Dermis microvascular lymphatic vessel endothelial cell (primary cell): ENCODE results near the gene EIF2B5. TPM values are rescaled to one million over a fixed set of nuclear protein-coding genes. Genes with fewer than 3 reads are reported as not detected.
"Not testable (repeated sequence)": the region's sequence is repeated elsewhere in the genome, so short reads cannot be mapped to it uniquely, and the experiment has no call there.

Experiments
- DNase-seq, 2 donors: peaks; one replicate each; pipeline versions ENCODE4 v3.0.0 to v3.0.0-alpha.2; 2010; ENCODE audit warnings: low read depth in 2 of 2
- total RNA-seq: library from RNA; depleted of rRNA; stranded (reverse); fragments of >200 nt; gene quantifications from 2 replicates; pipeline ENCODE4 v1.2.1, GENCODE V29; 2014

EIF2B5 gene
- 31.5 and 38.3 TPM in 2 replicates for total RNA-seq

- DNase-seq = peak; percentile 89 to 94
These were observed at the start of gene EIF2B5 for GRCh38 chr3:184135149-184135910. EIF2B5 (plus strand) TSS chr3:184135358; CDS start chr3:184135386, 28 bp downstream.

GRCh38 chr3:184085389-184085852, 49.7 kb upstream of the EIF2B5 start:
- DNase-seq = peak in 1 of 2 donors; percentile 74

- no peak for DNase-seq
These were observed 43.0 kb upstream of the EIF2B5 start for GRCh38 chr3:184092199-184092598.

DNA sequence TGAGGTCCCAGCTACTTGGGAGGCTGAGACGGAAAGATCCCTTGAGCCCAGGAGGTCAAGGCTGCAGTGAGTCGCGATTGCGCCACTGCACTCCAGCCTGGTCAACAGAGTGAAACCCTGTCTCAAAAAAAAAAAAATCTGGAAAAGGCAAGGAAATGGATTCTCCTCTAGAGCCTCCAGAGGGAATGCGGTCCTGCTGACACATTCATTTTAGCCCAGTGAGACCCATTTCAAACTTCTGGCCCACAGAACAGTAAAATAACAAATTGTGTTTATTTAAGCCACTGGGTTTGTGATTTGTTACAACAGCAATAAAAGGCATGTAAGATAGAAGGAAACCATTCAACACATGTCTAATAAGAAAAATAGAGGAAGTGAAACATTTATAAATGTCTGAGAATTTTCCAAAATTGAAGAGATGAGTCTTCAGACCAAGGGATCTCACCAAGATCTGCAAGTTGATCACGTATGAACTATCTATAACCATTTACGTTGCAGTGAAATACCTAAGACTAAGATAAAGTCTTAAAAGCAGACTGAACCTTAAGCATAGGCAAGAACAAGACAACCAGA, 38.3 kb upstream of the EIF2B5 start, which contains the start of gene HTR3E:
Gene HTR3E, plus strand, starts transcription at position 254 of the 573 bp plus-strand sequence. CDS start 466 bp downstream, outside the sequence.
- DNase-seq = no peak

DNA sequence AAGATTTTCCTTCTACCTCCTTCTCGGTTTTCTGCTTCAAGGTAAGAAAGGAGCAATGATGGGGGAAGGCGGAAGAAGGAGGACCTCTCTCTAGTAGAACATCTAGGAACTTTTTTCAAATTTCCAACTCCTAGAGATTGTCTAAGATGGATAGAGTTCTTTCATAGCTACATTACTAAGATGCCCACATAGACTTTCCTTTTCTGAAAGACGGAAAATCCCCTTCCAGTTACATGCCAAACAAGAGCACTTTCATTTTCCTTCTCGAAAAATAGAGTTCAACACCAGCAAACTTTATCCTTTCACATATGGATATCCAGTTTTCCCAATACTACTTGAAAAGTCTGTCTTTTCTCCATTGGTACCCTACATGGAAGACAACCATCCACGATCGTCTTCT, 37.6 kb upstream of the EIF2B5 start:
- no peak for DNase-seq

DNA sequence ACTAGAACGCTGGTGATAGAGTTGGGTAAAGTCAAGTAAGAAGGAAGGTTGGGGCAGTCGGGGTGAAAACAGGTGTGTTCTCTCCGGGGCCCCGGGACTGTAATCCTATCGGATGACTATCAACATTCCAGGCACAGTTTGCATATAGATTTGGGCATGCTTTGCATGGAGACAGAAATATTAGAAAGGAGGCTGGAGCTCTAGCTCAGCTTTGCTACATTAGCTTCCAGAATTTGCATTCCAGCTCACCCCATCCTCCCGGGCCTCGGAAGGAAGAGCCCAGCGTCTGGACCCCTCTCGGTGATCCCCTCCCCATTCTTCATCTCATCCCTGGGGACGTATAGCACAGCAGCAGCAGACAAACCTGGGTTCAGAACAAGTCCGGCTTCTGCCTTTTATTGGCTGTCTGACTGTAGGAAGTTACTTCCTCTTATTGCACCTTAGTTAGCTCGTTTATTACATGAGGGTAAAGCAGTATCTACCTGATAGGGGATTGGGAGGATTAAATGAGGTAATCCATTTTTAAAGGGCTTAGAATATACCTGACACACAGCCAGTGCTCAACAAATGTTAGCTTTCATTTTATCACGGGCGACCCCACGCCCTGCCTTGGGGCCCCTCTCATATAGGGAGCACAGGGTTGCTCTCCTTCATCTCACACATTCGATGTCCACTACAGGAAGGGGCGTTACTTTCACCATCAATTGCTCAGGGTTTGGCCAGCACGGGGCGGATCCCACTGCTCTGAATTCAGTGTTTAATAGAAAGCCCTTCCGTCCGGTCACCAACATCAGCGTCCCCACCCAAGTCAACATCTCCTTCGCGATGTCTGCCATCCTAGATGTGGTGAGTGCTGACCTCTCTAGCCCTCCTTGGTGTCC, 35.1 kb upstream of the EIF2B5 start:
- DNase-seq = no peak

GRCh38 chr3:184110316-184110725, 24.8 kb upstream of the EIF2B5 start:
- no peak for DNase-seq

DNA sequence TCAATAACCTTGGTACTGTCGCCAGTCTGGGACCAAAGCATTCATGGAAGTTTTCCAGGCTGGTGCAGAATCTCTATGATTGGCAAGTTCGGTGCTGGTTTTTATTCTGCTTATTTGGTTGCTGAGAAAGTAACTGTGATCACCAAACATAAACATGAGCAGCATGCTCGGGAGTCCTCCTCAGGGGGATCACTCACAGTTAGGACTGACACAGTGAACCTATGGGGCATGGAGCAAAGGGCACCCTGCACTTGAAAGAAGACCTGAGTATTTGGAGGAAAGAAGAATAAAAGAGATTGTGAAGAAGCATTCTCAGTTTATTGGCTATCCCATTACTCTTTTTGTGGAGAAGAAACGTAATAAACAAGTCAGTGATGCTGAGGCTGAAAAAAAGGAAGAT, 19.1 kb upstream of the EIF2B5 start:
- no peak for DNase-seq

GRCh38 chr3:184117636-184118035, 17.5 kb upstream of the EIF2B5 start:
- DNase-seq = no peak

GRCh38 chr3:184121031-184121430, 14.1 kb upstream of the EIF2B5 start:
- not testable (repeated sequence) for DNase-seq

- DNase-seq = no peak
These were observed 9.2 kb upstream of the EIF2B5 start for GRCh38 chr3:184126006-184126405.

DNA sequence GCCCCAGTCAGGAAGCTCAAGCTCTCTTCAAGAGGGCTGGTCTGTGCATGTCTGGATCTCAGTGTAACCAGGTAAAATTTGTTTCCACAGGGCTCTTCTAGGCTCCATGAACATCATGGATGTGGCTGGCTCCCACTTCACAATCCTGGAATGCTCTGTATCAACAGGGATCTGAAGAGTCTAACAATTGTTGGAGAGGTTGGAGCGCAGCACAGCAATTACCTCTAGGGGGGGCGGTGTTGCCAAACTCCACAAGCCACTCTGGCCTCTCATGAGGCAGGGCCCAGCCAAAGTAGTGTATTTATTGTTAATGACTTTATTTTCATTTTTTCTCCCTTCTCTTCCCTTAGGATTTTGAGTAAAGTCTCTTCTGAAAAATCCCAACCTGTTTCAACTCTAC, 6.1 kb upstream of the EIF2B5 start:
- DNase-seq = peak; percentile 21 to 49

GRCh38 chr3:184132945-184133344, 2.2 kb upstream of the EIF2B5 start:
- DNase-seq = no peak

- DNase-seq = peak; percentile 55 to 86
These were observed 1.1 kb upstream of the EIF2B5 start for GRCh38 chr3:184133840-184134745.

GRCh38 chr3:184134746-184135148, 411 bp upstream of the EIF2B5 start:
- no peak for DNase-seq

DNA sequence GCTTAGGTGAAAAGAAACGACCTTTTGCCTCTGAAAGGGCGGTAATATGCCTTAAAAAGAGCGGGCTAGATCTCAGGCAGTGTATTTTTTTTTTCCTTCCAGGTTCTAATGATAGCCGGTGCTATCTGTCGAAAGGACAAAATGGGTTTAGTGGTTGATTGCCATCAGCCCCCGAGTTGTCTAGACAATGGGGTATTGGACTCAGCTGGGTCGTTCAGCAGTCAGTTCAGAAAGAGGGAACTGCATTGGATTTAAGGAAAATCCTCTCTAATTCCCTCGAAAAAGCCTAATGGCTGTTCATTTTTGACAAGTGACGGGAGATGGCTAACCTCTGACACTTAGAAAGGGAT, 728 bp downstream of the EIF2B5 start:
- no peak for DNase-seq

- no peak for DNase-seq
These were observed 5.3 kb downstream of the EIF2B5 start for GRCh38 chr3:184140436-184140835.

- no peak for DNase-seq
These were observed 7.0 kb downstream of the EIF2B5 start for GRCh38 chr3:184142199-184142598.

- DNase-seq = no peak
These were observed 8.2 kb downstream of the EIF2B5 start for GRCh38 chr3:184143327-184143726.

GRCh38 chr3:184144505-184144904, 9.3 kb downstream of the EIF2B5 start:
- no peak for DNase-seq

DNA sequence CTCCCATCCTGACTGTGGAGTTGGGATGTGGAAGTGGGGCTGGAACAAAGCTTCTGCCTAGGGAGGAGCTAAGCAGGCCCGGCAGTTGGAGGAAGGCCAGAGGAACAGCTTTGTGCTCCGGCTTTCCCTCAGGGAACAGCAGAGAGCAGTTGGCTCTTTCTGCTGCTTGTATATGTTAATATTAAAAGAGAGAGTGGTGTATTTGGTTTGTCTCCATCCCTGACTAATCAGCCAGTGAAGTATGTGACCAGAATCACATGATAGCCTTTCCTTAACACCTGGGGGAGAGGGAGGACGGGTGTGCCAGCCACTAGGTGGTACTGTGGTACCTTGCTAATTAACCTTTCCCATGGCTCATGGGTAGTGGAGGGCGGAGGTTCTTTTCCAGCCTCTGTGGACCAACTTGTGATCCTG, 10.0 kb downstream of the EIF2B5 start:
- DNase-seq = peak; percentile 43 to 71
